PC-3 (cell line): ENCODE data around the gene TMEM184B.

Experiments used
- EZH2phosphoT487 ChIP-seq: fragments of 300-600 bp; sonication (generic); IDR thresholded peaks from 2 replicates; pipeline ENCODE4 v1.6.1; 2018; ENCODE audit warnings: mild to moderate bottlenecking, antibody characterized with exemption, low read length, borderline replicate concordance
- TF ChIP-seq, protein P1 (sequence below): fragments of 300-600 bp; sonication (generic); conservative IDR thresholded peaks from 2 replicates; pipeline ENCODE4 v1.5.1; 2017; ENCODE audit warnings: antibody characterized with exemption, low read depth, mild to moderate bottlenecking, low read length

- TF ChIP-seq, protein P1, sequence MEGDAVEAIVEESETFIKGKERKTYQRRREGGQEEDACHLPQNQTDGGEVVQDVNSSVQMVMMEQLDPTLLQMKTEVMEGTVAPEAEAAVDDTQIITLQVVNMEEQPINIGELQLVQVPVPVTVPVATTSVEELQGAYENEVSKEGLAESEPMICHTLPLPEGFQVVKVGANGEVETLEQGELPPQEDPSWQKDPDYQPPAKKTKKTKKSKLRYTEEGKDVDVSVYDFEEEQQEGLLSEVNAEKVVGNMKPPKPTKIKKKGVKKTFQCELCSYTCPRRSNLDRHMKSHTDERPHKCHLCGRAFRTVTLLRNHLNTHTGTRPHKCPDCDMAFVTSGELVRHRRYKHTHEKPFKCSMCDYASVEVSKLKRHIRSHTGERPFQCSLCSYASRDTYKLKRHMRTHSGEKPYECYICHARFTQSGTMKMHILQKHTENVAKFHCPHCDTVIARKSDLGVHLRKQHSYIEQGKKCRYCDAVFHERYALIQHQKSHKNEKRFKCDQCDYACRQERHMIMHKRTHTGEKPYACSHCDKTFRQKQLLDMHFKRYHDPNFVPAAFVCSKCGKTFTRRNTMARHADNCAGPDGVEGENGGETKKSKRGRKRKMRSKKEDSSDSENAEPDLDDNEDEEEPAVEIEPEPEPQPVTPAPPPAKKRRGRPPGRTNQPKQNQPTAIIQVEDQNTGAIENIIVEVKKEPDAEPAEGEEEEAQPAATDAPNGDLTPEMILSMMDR: no peak
- no peak for TF ChIP-seq EZH2phosphoT487
These were observed 11.2 kb upstream of the TMEM184B start for GRCh38 chr22:38284042-38284402.
